Measurements from ENCODE around the gene BFSP1. TPM values are rescaled to one million over a fixed set of nuclear protein-coding genes. Genes with fewer than 3 reads are reported as not detected.
A peak's percentile ranks its signal among the peaks of the same experiment; 100 is the strongest.

BFSP1 gene
- total and polyA plus RNA-seq, 2 of the 8 experiments (the other 6 are each of a cell fraction or from before 2014, with no cell fraction given) = 1.5 to 2.5 TPM

DNA sequence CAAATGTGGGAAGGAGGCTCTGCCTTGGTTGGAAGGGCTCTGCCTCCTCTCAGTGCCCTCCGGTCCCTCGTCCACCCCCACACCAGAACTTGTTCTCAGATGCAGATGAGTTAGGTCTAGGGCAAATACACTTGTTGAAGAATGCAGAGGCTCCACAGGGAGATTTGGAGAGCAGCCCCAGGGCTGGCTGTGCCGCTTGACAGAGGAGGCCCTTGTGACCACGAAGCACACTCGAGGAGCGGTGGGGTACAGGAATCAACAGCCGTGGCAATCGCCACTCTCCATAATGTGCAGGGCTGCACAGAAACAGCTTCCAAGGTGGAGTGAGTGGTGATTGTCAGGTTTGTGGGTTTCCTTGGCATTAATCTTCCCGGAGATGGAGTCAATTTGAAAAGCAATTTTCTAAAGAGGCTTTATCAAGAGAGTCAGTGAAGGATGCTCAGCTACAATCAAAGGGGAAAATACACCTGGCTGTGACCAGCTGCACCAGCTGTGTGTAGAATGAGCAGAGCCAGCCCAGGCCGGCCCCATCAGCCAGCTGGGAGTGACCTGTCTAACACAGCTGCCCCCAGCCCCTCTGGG is 59.5 kb downstream of the BFSP1 start:
- Histone ChIP-seq H3K23me2 (ENCODE audit: low read depth, low read length) (no peaks in the 10 kb centered on the region), H4K91ac (replicated peaks; ENCODE audit: insufficient read length, low read length) (no peak overlapping the region), H4K20me1 (replicated peaks in 1 of 2; ENCODE audit: control insufficient read depth in 1 of 2, insufficient read depth in 2 of 2, low read length in 2 of 2) (no peaks in the 10 kb centered on the region), H2BK12ac (ENCODE audit: low read depth, low read length) (no peak overlapping the region), H3K9ac (replicated peaks in 1 of 4; ENCODE audit: extremely low read depth in 1 of 4, low read depth in 3 of 4, low read length in 3 of 4) (no peak overlapping the region), H3K4ac (replicated peaks; ENCODE audit: insufficient read length, low read depth, low read length) (no peak overlapping the region), H2AK5ac (ENCODE audit: low read depth, low read length) (no peak overlapping the region), H3K18ac (ENCODE audit: extremely low read depth, low read length) (no peak overlapping the region), H2BK120ac (replicated peaks; ENCODE audit: low read depth, low read length) (no peak overlapping the region), H3K79me2 (ENCODE audit: control insufficient read depth in 1 of 2, insufficient read depth in 2 of 2, low read length in 2 of 2) (no peaks in the 10 kb centered on the region), H2BK15ac (ENCODE audit: low read length) (no peak overlapping the region), H2AFZ (ENCODE audit: low read length) (no peak overlapping the region), H3K56ac (replicated peaks; ENCODE audit: insufficient read length, low read depth, low read length) (no peak overlapping the region), H2BK20ac (ENCODE audit: low read length) (no peak overlapping the region), H3K4me3 (ENCODE audit: extremely low read depth in 1 of 4, insufficient read depth in 2 of 4, low read depth in 3 of 4, low read length in 4 of 4) (no peak overlapping the region), H3K23ac (ENCODE audit: insufficient read length) (no peak overlapping the region), H4K5ac (ENCODE audit: insufficient read length, low read depth, low read length) (no peak overlapping the region), H3K9me3 (ENCODE audit: insufficient read depth in 2 of 2, low read depth in 1 of 2, low read length in 1 of 2) (no peaks in the 10 kb centered on the region), H2BK5ac (ENCODE audit: low read depth, low read length) (no peak overlapping the region), H3K4me1 (replicated peaks in 1 of 4; ENCODE audit: control insufficient read depth in 3 of 4, insufficient read depth in 4 of 4, low read length in 3 of 4) (no peaks in the 10 kb centered on the region), H3K4me2 (ENCODE audit: insufficient read depth in 1 of 2, low read depth in 2 of 2, low read length in 2 of 2) (no peak overlapping the region), H3K79me1 (ENCODE audit: low read depth, low read length) (no peaks in the 10 kb centered on the region), H3K14ac (ENCODE audit: insufficient read length) (no peak overlapping the region), H3K36me3 (ENCODE audit: control insufficient read depth in 2 of 4, insufficient read depth in 4 of 4, low read length in 3 of 4) (no peaks in the 10 kb centered on the region), H3K27me3 (replicated peaks in 1 of 4; ENCODE audit: control insufficient read depth in 3 of 4, extremely low read depth in 1 of 4, insufficient read depth in 3 of 4, low read length in 3 of 4) (no peaks in the 10 kb centered on the region), H4K8ac (ENCODE audit: extremely low read depth, insufficient read depth, low read length) (no peak overlapping the region), H3K27ac (ENCODE audit: low read depth, low read length) (no peak overlapping the region)
- ChIA-PET CTCF (ENCODE audit: partially characterized antibody) (interaction anchor here (0.6 to 1.1 kb wide), 3 partner anchors 103 to 996 kb away, joined by 3 read pairs; no protein-coding TSS in a partner anchor), POLR2A (ENCODE audit: partially characterized antibody) (no interaction called here)
- peak in 1 of 2 experiments; percentile 41 for DNase-seq (ENCODE audit: low read depth in 1 of 2, low spot score in 2 of 2)
- FAIRE-seq = no peak
- WGBS, 2 experiments (ENCODE audit: extremely low coverage in 1 of 2, insufficient coverage in 1 of 2, insufficient read length in 1 of 2, insufficient replicate concordance in 2 of 2, low coverage in 1 of 2, low lambda C conversion rate in 2 of 2, missing lambda C conversion rate in 1 of 2) = 90% methylated on average over 10 of the region's 10 CpGs; no CpG with 5 or more reads in 1 of the 2 experiments
- no peak for TF ChIP-seq TAF1 (IDR thresholded peaks at IDR 0.05; ENCODE audit: low read depth, low read length)
- TF ChIP-seq POLR2A (IDR thresholded peaks at IDR 0.05; ENCODE audit: control extremely low read depth in 1 of 2, low read depth in 2 of 2, low read length in 2 of 2) = no peak
- TF ChIP-seq POU5F1 (IDR thresholded peaks at IDR 0.05; ENCODE audit: low read depth, low read length) = no peak
- TF ChIP-seq, protein P1, sequence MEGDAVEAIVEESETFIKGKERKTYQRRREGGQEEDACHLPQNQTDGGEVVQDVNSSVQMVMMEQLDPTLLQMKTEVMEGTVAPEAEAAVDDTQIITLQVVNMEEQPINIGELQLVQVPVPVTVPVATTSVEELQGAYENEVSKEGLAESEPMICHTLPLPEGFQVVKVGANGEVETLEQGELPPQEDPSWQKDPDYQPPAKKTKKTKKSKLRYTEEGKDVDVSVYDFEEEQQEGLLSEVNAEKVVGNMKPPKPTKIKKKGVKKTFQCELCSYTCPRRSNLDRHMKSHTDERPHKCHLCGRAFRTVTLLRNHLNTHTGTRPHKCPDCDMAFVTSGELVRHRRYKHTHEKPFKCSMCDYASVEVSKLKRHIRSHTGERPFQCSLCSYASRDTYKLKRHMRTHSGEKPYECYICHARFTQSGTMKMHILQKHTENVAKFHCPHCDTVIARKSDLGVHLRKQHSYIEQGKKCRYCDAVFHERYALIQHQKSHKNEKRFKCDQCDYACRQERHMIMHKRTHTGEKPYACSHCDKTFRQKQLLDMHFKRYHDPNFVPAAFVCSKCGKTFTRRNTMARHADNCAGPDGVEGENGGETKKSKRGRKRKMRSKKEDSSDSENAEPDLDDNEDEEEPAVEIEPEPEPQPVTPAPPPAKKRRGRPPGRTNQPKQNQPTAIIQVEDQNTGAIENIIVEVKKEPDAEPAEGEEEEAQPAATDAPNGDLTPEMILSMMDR (IDR thresholded peaks at IDR 0.05; ENCODE audit: control extremely low read depth in 1 of 3, insufficient read depth in 1 of 3, low read depth in 1 of 3, low read length in 3 of 3) = no peak
- no peak for TF ChIP-seq HDAC6 (IDR thresholded peaks at IDR 0.05; ENCODE audit: low read depth, low read length)
- no peak for TF ChIP-seq NANOG (IDR thresholded peaks at IDR 0.05; ENCODE audit: insufficient read depth, low read depth, low read length, poor library complexity, severe bottlenecking)
- no peak for TF ChIP-seq SAP30 (IDR thresholded peaks at IDR 0.05; ENCODE audit: insufficient read depth, insufficient replicate concordance, low read length)
- TF ChIP-seq SIRT6 (IDR thresholded peaks at IDR 0.05; ENCODE audit: low read length) = no peak
- TF ChIP-seq YY1 (IDR thresholded peaks at IDR 0.05; ENCODE audit: low read depth, low read length) = no peak
- no peak for TF ChIP-seq BRCA1 (IDR thresholded peaks at IDR 0.05; ENCODE audit: low read depth, low read length)
- TF ChIP-seq HDAC2 (IDR thresholded peaks at IDR 0.05; ENCODE audit: borderline replicate concordance in 1 of 2, low read depth in 2 of 2, low read length in 2 of 2) = no peak
